ENCODE results near the gene ATP8B4.
"Not testable (repeated sequence)": the region's sequence is repeated elsewhere in the genome, so short reads cannot be mapped to it uniquely, and the experiment has no call there.

Gene ATP8B4

GRCh38 chr15:50109076-50109987, 9.7 kb downstream of the ATP8B4 start:
- DNase-seq (ENCODE audit: low read depth): no peak

DNA sequence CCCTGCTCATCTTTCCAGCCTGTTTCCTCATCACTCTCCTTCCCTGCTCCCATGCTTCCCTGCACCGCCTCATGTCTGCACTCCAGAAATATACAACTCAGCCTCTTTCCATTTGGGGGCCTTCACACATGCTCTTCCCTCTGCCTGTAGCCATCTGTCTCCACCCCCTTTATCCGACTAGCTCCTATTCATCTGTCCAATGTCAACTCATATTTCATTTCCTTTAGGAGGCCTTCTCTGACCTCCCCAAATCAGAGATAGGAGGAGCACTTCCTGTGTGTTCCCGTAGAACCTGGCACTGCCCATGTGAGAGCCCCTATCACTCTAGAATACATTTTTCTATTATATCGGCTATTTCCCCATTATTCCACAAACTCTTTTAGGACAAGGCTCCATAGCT, 10.6 kb downstream of the ATP8B4 start:
- no peak for DNase-seq (ENCODE audit: low read depth)

- DNase-seq (ENCODE audit: low read depth): no peak
These were observed 11.2 kb downstream of the ATP8B4 start for GRCh38 chr15:50107591-50108408.

GRCh38 chr15:50107157-50107556, 11.9 kb downstream of the ATP8B4 start:
- no peak for DNase-seq (ENCODE audit: low read depth)

DNA sequence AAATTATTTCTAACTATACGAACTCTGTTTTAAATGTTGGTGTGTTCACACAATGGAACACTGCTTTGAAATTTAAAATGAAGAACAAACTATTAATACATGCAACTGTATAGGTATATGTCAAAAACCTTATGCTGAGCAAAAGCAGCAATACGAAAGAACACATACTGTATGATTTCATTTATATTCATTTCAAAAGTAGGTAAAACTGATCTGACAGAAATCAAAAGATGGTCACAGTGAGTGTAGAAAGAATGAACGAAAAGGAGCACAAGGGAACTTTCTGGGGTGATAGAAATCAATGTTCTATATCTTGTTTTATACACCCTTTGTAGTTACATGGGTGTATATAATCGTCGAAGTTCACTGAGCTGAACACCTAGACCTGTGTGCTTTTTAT, 12.6 kb downstream of the ATP8B4 start:
- no peak for DNase-seq (ENCODE audit: low read depth)

GRCh38 chr15:50100486-50100885, 18.5 kb downstream of the ATP8B4 start:
- no peak for DNase-seq (ENCODE audit: low read depth)

DNA sequence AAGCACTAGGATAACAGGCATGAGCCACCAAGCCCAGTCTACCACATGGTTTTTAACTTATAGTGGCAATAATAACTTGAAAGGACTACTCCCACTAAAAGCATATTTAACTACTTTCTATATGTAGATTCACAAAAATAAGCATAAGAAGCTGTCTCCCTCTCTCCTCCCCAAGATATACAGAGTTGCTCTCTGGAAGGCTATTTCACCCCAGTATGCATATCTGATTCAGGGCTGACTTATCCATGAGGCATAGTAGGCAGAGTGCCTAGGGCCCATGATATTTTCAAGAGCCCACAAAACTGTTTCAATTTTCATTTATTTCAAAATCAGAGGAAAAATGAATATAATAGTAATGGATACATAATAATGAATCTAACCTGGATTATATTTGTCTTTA, 20.5 kb downstream of the ATP8B4 start:
- no peak for DNase-seq (ENCODE audit: low read depth)

GRCh38 chr15:50095938-50096821, 22.9 kb downstream of the ATP8B4 start:
- DNase-seq (ENCODE audit: low read depth): no peak

DNA sequence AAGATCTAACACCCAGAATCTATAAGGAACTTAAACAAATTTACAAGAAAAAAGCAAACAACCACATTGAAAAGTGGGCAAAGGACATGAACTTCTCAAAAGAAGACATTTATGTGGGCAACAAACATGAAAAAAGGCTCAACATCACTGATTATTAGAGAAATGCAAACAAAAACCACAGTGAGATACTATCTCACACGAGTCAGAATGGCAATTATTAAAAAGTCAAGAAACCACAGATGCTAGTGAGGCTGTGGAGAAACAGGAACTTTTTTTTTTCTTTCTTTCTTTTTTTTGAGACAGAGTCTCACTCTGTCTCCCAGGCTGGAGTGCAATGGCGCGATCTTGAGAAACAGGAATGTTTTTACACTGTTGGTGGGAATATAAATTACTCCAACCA, 29.6 kb downstream of the ATP8B4 start:
- DNase-seq (ENCODE audit: low read depth): not testable (repeated sequence)

DNA sequence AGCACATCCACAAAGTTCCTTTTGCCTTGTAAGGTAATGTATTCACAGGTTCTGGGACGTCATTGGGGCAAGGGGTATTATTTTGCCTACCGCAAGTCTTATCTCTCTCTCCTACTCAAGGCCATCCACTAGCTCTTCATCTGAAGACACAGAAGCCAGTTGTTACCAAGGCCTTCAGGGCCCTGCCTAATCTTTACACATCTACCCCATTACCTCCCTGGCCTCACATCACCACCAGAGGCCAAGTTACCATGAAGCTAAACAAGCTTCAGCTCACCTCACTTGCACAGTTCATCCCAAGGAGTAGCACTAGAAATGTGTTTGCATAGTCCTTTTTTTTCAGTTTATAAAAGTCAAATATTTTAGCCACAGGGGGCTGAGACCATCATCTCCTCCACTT, 34.1 kb downstream of the ATP8B4 start:
- no peak for DNase-seq (ENCODE audit: low read depth)

DNA sequence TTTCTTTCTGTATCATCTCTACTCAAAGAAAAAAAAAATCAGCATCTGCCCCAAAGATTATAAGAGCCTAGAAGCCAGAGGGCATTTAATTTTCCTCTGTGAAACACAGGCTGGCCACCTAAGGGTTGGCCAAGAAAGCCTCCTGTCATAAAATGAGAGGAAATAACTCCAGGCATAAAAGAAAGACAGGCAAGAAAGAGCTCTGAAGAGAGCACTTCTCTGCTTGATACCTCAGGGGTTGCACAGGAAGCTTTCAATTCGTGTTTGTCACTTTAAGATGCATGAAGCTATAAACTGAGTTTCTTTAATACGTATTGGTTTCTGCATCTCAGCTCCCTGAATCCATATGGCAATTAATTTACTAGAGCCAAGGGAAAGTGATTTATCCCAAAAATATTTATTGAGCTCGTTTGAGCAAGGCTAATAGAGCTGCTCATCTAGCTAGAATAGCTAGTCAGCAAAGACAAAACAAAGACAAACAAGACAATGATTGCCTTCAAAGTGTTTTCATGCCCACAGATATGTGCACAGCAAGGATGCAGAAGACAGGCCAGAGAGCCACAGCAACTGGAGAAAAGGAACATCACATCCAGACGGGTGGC, 35.5 kb downstream of the ATP8B4 start:
- DNase-seq (ENCODE audit: low read depth): no peak

DNA sequence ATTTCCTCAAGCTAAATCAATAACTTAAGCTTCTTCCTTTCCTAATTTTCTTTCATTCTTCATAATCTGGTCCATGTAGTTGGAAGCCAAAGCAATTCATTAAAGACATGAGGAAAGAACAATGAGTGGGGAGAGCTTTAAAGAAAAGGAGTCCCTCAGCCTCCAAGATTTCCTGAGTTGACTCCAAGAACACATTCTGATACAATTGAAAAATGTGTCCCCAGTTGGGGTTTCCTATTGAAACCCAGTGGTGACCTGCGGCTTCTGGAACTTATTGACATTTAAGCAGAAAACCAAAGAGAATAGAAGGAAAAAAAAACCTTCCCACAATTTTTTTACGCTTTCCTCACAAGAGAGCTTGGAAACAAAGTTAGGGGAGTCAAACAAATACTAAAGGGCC, 37.0 kb downstream of the ATP8B4 start:
- DNase-seq (ENCODE audit: low read depth): no peak

DNA sequence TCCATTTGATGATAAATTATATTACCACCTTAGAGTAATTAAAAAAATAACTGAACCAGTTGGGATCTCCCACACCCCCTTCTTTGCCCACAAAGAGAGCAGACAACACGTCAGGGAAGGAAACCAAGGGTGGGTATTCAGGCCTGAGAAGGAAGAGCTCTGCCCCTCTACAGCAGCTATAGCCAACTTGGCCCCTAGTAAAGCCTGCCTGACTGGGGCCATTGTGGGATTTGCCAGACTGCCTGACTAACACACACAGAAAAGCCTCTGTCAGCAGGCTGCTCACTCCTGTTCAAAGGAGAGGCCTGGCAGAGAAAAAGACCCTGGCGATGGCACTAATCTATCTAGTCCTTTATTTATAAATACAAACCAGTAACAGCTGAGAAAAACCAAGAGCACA, 41.4 kb downstream of the ATP8B4 start:
- DNase-seq (ENCODE audit: low read depth): no peak

GRCh38 chr15:50077176-50077575, 41.9 kb downstream of the ATP8B4 start:
- no peak for DNase-seq (ENCODE audit: low read depth)

DNA sequence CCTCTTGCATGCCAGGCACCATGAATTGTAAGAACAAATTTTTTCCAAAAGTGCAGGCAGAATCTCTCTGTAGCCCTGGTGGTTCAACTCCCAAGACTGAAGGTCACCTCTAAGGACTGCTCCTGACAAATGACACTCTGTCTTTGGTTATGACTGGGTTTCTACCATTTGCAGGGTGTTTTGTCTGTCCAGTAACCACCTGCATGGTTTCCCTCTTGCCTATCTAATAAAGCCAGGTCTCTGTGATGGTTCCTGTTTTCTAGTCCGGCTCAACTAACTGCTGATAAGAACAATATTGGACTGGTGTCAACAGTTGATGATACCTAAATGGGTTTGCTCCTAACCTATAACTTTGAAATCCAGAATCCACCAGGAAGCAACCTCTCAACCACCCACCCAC, 43.7 kb downstream of the ATP8B4 start:
- no peak for DNase-seq (ENCODE audit: low read depth)

- no peak for DNase-seq (ENCODE audit: low read depth)
These were observed 47.3 kb downstream of the ATP8B4 start for GRCh38 chr15:50071551-50072258.

DNA sequence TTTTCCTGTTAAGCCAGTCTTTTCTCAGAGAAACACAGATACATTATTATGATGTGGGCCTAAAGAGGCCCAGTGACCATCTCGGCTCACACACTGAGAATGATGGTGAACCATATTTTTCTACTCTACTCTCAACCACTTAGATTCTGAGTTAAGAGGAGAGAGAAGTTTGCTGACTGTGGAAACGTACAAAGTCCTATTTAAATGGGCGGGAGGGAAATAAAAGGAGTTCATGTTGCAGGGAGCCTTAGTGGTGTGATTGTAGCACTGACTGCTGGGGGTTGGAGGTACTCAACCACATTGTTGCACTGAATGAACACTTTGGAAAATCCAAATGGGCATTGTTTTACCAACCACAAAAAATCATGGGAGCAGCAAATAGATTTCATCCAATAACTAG, 51.0 kb downstream of the ATP8B4 start:
- DNase-seq (ENCODE audit: low read depth): no peak

- no peak for DNase-seq (ENCODE audit: low read depth)
These were observed 51.8 kb downstream of the ATP8B4 start for GRCh38 chr15:50067254-50067653.

DNA sequence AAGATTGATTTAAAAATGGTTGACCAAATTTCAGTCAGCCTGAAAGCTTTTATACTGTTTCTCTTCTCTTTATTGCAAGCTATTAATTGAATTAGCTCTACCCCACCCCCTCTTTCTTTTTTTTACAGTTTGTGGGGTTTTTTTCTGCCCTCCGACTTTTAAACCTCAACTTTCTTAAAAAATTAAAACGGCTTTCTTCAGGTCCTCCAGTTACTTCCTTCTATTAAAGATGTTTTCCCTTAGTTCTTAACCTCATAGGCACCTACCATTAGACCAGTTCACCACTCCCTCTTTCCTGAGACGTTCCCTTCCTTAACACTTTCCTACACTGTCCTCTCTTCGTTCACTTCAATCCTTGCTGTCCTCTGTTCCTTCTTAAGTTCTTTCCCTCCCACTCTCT, 52.4 kb downstream of the ATP8B4 start:
- no peak for DNase-seq (ENCODE audit: low read depth)

DNA sequence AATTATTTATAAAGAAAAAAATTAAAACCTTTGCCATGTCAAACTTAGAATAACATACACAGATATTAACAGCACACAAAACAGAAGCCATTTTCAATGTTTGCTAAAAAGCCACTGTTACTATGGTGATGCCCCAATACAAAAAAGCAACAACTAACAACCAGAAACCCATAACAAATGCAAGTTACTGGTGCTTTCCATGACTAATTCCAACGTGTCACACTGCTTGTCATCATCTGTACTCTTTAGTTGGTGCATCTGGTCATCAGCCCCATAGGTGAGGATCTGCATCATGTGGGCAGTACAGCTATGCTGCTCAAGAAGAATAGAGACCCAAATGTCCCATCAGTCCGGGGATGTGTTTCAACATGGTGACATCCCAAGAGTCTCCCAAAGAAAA, 52.8 kb downstream of the ATP8B4 start:
- DNase-seq (ENCODE audit: low read depth): no peak

GRCh38 chr15:50065279-50065678, 53.8 kb downstream of the ATP8B4 start:
- no peak for DNase-seq (ENCODE audit: low read depth)

Data from stimulated activated CD8-positive, alpha-beta memory T cell treated with anti-CD3 and anti-CD28 coated beads, Interleukin-4, amount 100 ng/mL, for 24 hours (primary cell).